GM12878 (cell line): ENCODE results near the gene ATP2A2. TPM values are rescaled to one million over a fixed set of nuclear protein-coding genes. Genes with fewer than 3 reads are reported as not detected.

Experiments used
- ATF2 ChIP-seq: IDR thresholded peaks from 2 replicates; pipeline ENCODE4 v1.6.1; 2012; ENCODE audit warnings: low read length, inconsistent platforms
- CEBPB ChIP-seq, 2 experiments: fragments of 150-350 bp in 1 of 2; IDR thresholded peaks; 2 replicates each; pipeline ENCODE4 v1.6.1; 2012 to 2014; ENCODE audit warnings: low read depth in 2 of 2, low read length in 2 of 2, borderline replicate concordance in 1 of 2, inconsistent platforms in 1 of 2
- GABPA ChIP-seq: IDR thresholded peaks from 2 replicates; pipeline ENCODE4 v1.6.1; 2014; ENCODE audit warnings: antibody characterized with exemption, low read depth, mild to moderate bottlenecking, inconsistent platforms
- MEF2B ChIP-seq: fragments of 450-650 bp; IDR thresholded peaks from 2 replicates; pipeline ENCODE4 v1.6.1; 2018; ENCODE audit warnings: mild to moderate bottlenecking, moderate library complexity; ENCODE audit not compliant: partially characterized antibody, poor library complexity, severe bottlenecking
- NFIC ChIP-seq: IDR thresholded peaks from 2 replicates; pipeline ENCODE4 v1.6.1; 2012; ENCODE audit warnings: low read depth, mild to moderate bottlenecking, inconsistent platforms, low read length, moderate library complexity
- NRF1 ChIP-seq: conservative IDR thresholded peaks from 2 replicates; pipeline ENCODE4 v1.6.1; 2011; ENCODE audit warnings: mild to moderate bottlenecking, low read depth, low read length, improper control_type of control experiment
- SIX5 ChIP-seq: IDR thresholded peaks from 2 replicates; pipeline ENCODE4 v1.6.1; 2011; ENCODE audit warnings: mild to moderate bottlenecking, low read depth, low read length, moderate library complexity; ENCODE audit not compliant: severe bottlenecking
- SKIL ChIP-seq: fragments of 450-650 bp; IDR thresholded peaks from 2 replicates; pipeline ENCODE4 v1.6.1; 2017; ENCODE audit warnings: mild to moderate bottlenecking, low read depth, inconsistent platforms; ENCODE audit not compliant: poor library complexity, severe bottlenecking
- SRF ChIP-seq, 2 experiments: IDR thresholded peaks; 2 replicates each; pipeline ENCODE4 v1.6.1; 2011; ENCODE audit warnings: low read depth in 2 of 2, low read length in 2 of 2, mild to moderate bottlenecking in 1 of 2, moderate library complexity in 1 of 2
- ZNF384 ChIP-seq: IDR thresholded peaks from 2 replicates; pipeline ENCODE4 v1.6.1; 2012; ENCODE audit warnings: low read depth, mild to moderate bottlenecking, low read length, improper control_type of control experiment, borderline replicate concordance
- polyA plus RNA-seq, 11 experiments: library from polyadenylated mRNA; depleted of rRNA in 4 of 11; unstranded in 6 of 11; stranded (reverse) in 5 of 11; fragments of >200 nt; fragmentation: Nextera tagmentation in 4 of 11; fragmentation: Illumina TruSeq in 1 of 11; extraction: Ambion mirVana in 4 of 11; extraction: Trizol in 1 of 11; gene quantifications; 1 replicate in 1 of 11; 2 replicates in 10 of 11; pipeline versions ENCODE4 v1.2.1 to v1.2.3, GENCODE V29; 2011 to 2016; ENCODE audit warnings: inconsistent platforms in 2 of 11, missing spikeins in 2 of 11, low read depth in 1 of 11
- total RNA-seq, 4 experiments: library from RNA; depleted of rRNA in 3 of 4; stranded (reverse); fragments of >200 nt in 3 of 4; fragmentation: Illumina TruSeq in 1 of 4; extraction: Trizol in 1 of 4; gene quantifications; 2 replicates each; pipeline versions ENCODE4 v1.2.1 to v1.2.3, GENCODE V29; 2013 to 2021

ATP2A2 gene
- total and polyA plus RNA-seq, 10 of the 15 experiments (the other 5 are each of a cell fraction or from before 2014, with no cell fraction given): 3.7 to 133 (median 34.4) TPM

- TF ChIP-seq MEF2B (no peak), SRF (IDR thresholded peaks at IDR 0.05; ENCODE audit: low read depth in 2 of 2, low read length in 2 of 2) (peak; percentile 8 to 85; a peak in 2 of 4 replicates), NFIC (peak; percentile 52), ATF2 (peak; percentile 31; the same call in 1 of the 2 replicates), ZNF384 (peak; percentile 23; the same call in 1 of the 2 replicates), SIX5 (no peak), NRF1 (no peak), GABPA (no peak; the same call in 1 of the 2 replicates), SKIL (no peak), CEBPB (IDR thresholded peaks at IDR 0.05; ENCODE audit: borderline replicate concordance in 1 of 2, low read depth in 2 of 2, low read length in 2 of 2) (peak; percentile 40 to 72; a peak in 2 of 4 replicates)
- TF ChIP-seq, all 136 proteins: peak for 14
Measured at GRCh38 chr12:110314308-110314707, 33.3 kb downstream of the ATP2A2 start (continued).
